ENCODE data around the gene ADPRM. TPM values are rescaled to one million over a fixed set of nuclear protein-coding genes. Genes with fewer than 3 reads are reported as not detected.
"Not testable (repeated sequence)": the region's sequence is repeated elsewhere in the genome, so short reads cannot be mapped to it uniquely, and the experiment has no call there.

The ADPRM gene
- total RNA-seq, 1 donor from 2014 or later = 12.2 TPM

DNA sequence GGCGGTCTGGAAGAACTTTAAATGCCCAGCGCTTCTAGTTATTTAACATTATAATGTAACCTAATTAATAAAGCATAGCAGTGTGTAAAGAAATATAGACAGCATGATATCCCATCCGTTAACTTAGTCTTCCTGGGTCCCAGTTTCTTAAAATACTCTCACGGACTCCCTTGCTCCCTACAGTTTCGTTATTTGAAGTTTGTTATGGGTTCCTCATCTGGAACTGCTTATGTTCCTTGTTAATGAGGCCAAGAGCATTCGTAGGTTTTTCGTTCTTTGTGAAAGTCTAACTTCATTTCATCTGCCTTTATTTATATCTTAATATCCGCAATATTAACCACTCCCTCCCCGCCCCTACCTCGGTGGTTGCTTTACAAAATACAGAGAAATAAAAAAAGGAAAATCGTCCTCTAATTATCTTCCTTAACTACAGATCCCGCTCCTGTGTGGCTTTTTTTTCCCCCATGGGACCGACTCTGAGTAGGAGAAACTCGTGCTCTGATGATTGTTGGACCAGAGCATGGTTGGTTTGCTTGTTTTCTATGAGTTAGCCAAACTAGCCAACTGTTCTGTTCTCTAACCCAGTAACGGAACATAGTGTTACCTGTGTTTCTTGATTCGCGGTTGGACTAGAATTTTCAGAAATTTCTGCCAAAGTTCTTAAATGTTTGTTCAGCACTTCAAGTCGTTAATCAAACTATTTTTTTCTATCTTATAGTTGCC, 863 bp downstream of the ADPRM start:
- intact Hi-C loops (cut with micrococcal nuclease) = loop anchor here (5.0 kb wide), 2 partner anchors 51 to 1121 kb away; partner anchors contain the start of genes CFAP52 and STX8

GRCh38 chr17:10699856-10700255, 2.5 kb downstream of the ADPRM start:
- intact Hi-C loops (cut with micrococcal nuclease) = loop anchor here (5.0 kb wide), 2 partner anchors 53 to 1123 kb away; partner anchors contain the start of genes CFAP52 and STX8

DNA sequence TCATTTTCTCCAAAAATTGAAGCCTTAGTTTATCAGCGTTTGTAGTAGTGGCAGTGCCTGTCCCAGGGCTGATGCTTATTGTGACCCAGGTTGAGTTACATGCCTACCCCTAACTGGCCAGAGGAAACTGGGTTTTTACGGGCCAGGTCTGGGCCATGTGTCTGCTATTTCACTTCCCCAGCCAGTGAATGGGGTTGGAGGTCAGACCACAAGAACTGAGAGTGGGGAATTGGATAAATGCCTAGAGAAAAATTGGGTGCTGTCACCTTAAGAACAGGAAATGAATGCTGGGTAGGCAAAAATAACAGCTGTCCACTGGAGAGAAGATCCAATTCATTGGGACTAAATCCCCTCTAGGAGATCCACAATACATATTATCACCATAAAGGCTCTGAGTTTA, 5.2 kb downstream of the ADPRM start:
- intact Hi-C loops (cut with micrococcal nuclease) = no loop called here

DNA sequence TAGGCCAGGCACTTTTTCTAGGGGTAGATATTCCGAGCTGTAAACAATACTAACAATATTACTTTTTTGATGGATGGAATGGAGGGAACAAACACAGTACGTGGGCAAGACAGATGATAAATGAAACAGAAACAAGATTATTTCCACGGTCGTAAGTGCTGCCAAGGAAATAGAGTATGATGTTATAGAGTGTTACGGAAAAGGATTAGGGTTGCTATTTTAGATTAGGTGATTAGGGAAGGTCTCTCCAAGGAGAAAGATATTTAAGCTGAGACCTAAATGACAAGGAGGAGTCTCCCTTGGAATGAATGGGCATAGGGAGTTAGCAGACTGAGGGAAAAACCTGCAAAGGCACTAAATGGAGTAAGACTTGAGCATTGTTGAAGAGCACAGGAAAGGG, 8.3 kb downstream of the ADPRM start:
- intact Hi-C loops (cut with micrococcal nuclease) = no loop called here

- intact Hi-C loops (cut with micrococcal nuclease) = no loop called here
Observed at GRCh38 chr17:10713318-10713717, 15.9 kb downstream of the ADPRM start.

- intact Hi-C loops (cut with micrococcal nuclease) = no loop called here
Observed at GRCh38 chr17:10716218-10716617, 18.8 kb downstream of the ADPRM start.

GRCh38 chr17:10718547-10718946, 21.2 kb downstream of the ADPRM start:
- intact Hi-C loops (cut with micrococcal nuclease) = no loop called here

DNA sequence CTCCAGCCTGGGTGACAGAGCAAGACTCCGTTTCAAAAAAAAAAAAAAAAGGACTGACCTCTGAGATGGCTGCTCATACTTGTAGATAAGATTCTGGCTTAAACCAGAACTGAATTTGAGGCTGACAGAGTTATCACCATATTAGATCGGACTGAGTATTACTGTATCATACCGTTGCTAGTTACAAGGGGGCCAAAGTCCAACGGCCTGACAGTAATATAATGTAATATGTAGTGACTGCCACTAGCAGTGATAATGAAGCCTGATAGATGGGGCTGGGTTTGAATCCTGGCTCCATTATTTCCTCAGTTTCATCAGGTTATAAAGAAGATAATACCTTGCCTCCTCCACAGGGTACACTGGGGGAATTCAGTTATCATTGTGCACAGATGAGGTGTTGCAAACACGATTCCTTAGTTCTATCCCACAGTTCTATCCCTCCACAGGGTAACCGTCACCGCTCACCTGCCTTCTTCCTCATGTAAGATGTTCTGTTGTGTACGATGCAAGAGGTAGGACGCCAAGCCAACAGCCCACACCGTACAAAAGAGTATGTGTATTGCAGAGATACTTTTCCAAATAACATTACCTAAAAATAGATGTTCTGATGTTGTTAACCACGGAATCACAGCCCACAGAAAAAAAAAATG, 27.3 kb downstream of the ADPRM start:
- intact Hi-C loops (cut with micrococcal nuclease) = no loop called here

DNA sequence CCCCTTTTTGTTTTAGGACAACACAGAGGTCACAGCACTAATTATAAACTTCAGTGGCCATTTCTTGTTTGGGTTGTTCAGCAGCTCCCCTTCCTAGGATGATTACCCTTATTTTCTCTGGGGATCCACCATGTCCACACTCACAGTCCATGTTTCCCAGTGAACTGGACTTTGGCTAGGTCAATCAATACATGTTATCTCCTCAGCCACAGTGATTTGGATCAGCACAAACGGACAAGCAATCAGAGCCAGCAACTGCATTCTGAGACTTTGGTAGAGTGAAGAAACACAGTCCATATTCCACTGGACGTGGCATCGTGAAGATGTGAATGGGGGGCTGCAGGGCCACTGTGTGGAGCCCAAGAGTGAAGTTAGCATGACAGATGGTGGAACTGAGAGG, 27.9 kb downstream of the ADPRM start:
- intact Hi-C loops (cut with micrococcal nuclease) = no loop called here

- intact Hi-C loops (cut with micrococcal nuclease) = no loop called here
Observed at GRCh38 chr17:10726196-10726595, 28.8 kb downstream of the ADPRM start.

GRCh38 chr17:10727192-10727591, 29.8 kb downstream of the ADPRM start:
- intact Hi-C loops (cut with micrococcal nuclease) = no loop called here

- intact Hi-C loops (cut with micrococcal nuclease) = no loop called here
Observed at GRCh38 chr17:10728331-10728892, 31.0 kb downstream of the ADPRM start.

- intact Hi-C loops (cut with micrococcal nuclease) = loop anchor here (1.0 kb wide), 1 partner anchor 32 kb away; the partner anchor contains the start of genes ADPRM and SCO1
Observed at GRCh38 chr17:10729334-10730193, 32.2 kb downstream of the ADPRM start, which contains the start of gene TMEM220. TSS of gene TMEM220 (minus strand) at chr17:10730023. CDS start at chr17:10729851, 172 bp downstream.

- intact Hi-C loops (cut with micrococcal nuclease) = loop anchor here (1.0 kb wide), 1 partner anchor 33 kb away; the partner anchor contains the start of genes ADPRM and SCO1
Observed at GRCh38 chr17:10730247-10730646, 32.9 kb downstream of the ADPRM start.

- intact Hi-C loops (cut with micrococcal nuclease) = no loop called here
Observed at GRCh38 chr17:10731408-10731879, 34.0 kb downstream of the ADPRM start.

DNA sequence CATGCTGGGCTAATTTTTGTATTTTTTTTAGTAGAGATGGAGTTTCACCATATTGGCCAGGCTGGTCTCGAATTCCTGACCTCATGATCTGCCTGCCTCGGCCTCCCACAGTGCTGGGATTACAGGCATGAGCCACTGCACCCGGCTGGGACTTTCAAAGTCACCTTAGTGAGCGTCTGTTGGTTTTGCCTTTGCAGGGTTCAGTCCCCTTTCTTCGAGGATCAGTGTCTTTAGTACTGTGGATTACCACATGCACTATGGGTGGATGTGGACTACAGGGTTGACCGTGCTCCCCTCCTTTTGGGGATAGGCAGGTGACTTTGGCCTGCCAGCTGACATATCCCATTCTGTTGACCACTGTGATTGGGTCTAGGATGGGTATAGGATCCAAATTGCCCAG, 34.7 kb downstream of the ADPRM start:
- intact Hi-C loops (cut with micrococcal nuclease) = not testable (repeated sequence)

DNA sequence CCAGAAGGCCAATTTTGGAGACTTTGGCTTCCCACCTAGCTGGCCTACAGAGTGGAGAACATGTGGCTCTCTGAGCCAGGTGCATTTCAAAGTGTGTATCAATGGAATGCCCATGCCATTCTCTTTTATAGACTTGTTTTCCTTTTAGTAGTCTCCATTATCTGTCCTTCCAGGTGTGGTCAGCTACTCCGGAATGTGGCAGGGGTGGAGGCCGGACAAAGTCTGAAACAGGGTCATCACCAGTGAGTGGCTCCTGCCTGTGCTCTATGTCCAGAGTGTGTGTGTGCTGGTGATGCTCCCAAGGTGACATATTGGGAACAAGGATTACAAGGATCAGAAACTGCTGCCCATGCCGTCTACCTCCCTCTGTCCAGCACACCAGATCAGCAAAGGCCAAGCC, 36.3 kb downstream of the ADPRM start:
- intact Hi-C loops (cut with micrococcal nuclease) = no loop called here

DNA sequence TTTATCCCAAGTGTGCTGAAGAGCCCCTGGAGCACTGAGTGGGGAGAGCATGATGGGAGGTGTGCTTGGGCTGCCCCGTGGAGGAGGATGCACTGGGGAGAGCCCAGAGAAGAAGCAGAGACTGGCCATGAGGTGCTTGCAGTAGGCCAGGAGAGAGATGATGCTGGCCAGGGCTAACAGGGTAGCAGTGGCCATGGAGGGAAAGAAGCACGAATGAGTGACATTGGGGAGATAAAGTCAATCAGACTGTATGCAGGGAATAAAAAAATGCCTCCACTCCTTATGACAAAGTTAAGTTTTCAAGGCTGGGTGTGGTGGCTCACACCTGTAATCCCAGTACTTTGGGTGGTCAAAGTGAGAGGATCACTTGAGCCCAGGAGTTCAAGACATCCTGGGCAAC, 37.9 kb downstream of the ADPRM start:
- intact Hi-C loops (cut with micrococcal nuclease) = no loop called here

DNA sequence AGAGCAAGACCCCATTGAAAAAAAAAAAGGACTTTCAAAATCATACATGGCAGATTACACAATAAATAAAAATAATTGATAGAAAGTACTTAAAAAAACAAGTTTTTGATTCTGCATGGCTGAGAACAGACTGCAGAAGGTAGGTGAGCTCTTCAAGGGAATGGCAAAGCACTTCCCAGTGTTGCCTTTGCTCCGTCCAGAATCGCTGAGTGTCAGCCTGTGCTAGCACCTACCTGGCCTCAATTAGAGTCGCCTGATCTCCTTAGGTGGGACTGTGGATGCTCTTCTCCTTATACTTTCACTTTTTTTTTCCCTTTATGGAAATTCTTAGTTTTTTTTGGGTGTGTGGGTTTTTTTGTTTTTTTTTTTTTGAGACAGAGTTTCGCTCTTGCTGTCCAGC, 38.4 kb downstream of the ADPRM start:
- intact Hi-C loops (cut with micrococcal nuclease) = loop anchor here (2.0 kb wide), 1 partner anchor 89 kb away; no protein-coding TSS in a partner anchor

DNA sequence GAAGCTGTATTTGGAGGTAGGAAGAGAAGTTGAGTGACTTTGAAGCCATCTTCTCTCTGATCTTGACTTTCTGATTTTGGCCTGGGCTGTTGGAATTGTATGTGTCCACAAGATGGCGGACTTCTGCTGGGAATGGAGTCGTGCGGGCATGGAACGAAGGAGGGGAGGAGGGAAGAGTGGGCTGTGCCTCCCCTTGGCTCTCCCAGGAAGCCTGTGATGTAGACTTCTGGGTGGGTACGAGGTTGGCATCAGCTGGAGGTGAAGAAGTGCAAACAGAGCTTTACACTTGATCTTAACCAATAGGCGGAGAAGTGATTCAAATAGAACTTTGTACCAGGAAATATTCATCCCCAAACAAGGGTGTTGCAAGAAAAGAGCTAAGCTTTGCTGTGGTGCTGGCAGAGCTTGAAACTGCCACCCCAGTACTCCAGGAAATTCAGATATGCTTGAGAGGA, 39.8 kb downstream of the ADPRM start:
- intact Hi-C loops (cut with micrococcal nuclease) = loop anchor here (1.0 to 2.0 kb wide), 2 partner anchors 90 to 108 kb away; no protein-coding TSS in a partner anchor

DNA sequence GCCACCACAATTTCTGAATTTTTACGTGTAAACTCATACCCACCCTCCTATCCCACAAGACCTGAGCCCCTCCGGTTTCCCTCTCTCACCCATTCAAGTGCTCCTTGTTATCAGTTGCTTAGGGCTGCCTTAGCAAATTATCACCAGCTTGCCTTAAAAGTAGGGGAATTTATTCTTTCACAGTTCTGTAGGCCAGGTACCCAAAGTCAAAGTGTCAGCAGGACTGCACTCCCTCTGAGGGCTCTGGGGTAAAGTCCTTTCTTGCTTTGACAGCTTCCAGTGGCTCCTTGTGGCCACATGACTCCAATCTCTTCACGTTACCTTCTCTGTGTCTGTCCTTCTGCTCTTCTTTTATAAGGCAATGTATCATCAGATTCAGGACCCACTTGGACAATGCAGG, 40.3 kb downstream of the ADPRM start:
- intact Hi-C loops (cut with micrococcal nuclease) = loop anchor here (1.0 to 2.0 kb wide), 2 partner anchors 91 to 108 kb away; no protein-coding TSS in a partner anchor

All from T-helper 1 cell treated with Interleukin-12 subunit alpha and Interleukin-12 subunit beta and Interleukin-4 antibody, amounts not matched to agents 30 ng/mL and 1 ng/mL, for 36 hours (primary cell).